B cell (primary cell): ENCODE measurements around the gene INTS15. TPM values are rescaled to one million over a fixed set of nuclear protein-coding genes. Genes with fewer than 3 reads are reported as not detected.

ENCODE experiments used
- ATAC-seq: fragments of 200-7000 bp; cut with Tn5 transposase; one replicate; pipeline ENCODE4 v1.10.0; 2021; ENCODE audit warnings: low read depth, mild to moderate bottlenecking, moderate number of reproducible peaks, moderate library complexity
- CTCF ChIA-PET: fragments of 350-600 bp; sonication (Branson Sonifier 250); formaldehyde crosslinking; loops from one replicate; lab custom pipeline; 2021; ENCODE audit warnings: antibody characterized with exemption, inconsistent platforms; lab: Charles Lee
- POLR2A ChIA-PET: fragments of 350-600 bp; sonication (Branson Sonifier 250); formaldehyde crosslinking; loops from one replicate; lab custom pipeline; 2021; ENCODE audit warnings: antibody characterized with exemption; lab: Charles Lee
- DNase-seq: peaks from one replicate; pipeline ENCODE4 v3.0.0; 2013
- H2AFZ ChIP-seq: 2 replicates; pipeline ENCODE4 v1.6.1; 2012; ENCODE audit warnings: mild to moderate bottlenecking, low read depth, low read length; ENCODE audit not compliant: insufficient read depth, poor library complexity, severe bottlenecking
- H3K27ac ChIP-seq, 2 donors: 1 replicate in 1 of 2; 2 replicates in 1 of 2; pipeline ENCODE4 v1.5.1; 2012 to 2013; ENCODE audit warnings: low read length in 2 of 2, mild to moderate bottlenecking in 2 of 2, moderate library complexity in 1 of 2
- H3K27me3 ChIP-seq, 4 experiments: fragments of 200-600 bp in 1 of 4; sonication (generic) in 1 of 4; replicated peaks in 1 of 4; 1 replicate in 2 of 4; 2 replicates in 2 of 4; pipeline versions ENCODE4 v1.6.1 to v1.7.0; 2013 to 2016; ENCODE audit warnings: low read length in 3 of 4, mild to moderate bottlenecking in 2 of 4, mixed read lengths in 1 of 4, moderate library complexity in 1 of 4; ENCODE audit not compliant: insufficient read depth in 4 of 4, control insufficient read depth in 3 of 4; ENCODE audit errors: control extremely low read depth in 1 of 4
- H3K36me3 ChIP-seq, 2 experiments: replicated peaks in 1 of 2; 1 replicate in 1 of 2; 2 replicates in 1 of 2; pipeline versions ENCODE4 v1.6.1 to v1.7.1; 2013; ENCODE audit warnings: low read length in 1 of 2; ENCODE audit not compliant: insufficient read depth in 2 of 2, control insufficient read depth in 1 of 2; ENCODE audit errors: control extremely low read depth in 1 of 2, extremely low read depth in 1 of 2
- H3K4me1 ChIP-seq, 2 donors: fragments of 200-600 bp in 1 of 2; sonication (generic) in 1 of 2; 1 replicate in 1 of 2; 2 replicates in 1 of 2; pipeline versions ENCODE4 v1.5.1 to v1.6.1; 2013 to 2017; ENCODE audit warnings: low read length in 2 of 2; ENCODE audit not compliant: control insufficient read depth in 2 of 2, insufficient read depth in 2 of 2
- H3K4me2 ChIP-seq: replicated peaks from 2 replicates; pipeline ENCODE3; 2012; ENCODE audit warnings: mild to moderate bottlenecking, low read depth, low read length; ENCODE audit not compliant: poor library complexity, severe bottlenecking
- H3K4me3 ChIP-seq, 5 experiments: fragments of 200-600 bp in 1 of 5; sonication (generic) in 1 of 5; 1 replicate in 3 of 5; 2 replicates in 2 of 5; pipeline versions ENCODE4 v1.5.1 to v1.7.0; 2011 to 2016; ENCODE audit warnings: low read length in 4 of 5, mild to moderate bottlenecking in 4 of 5, low read depth in 2 of 5, control low read depth in 1 of 5, moderate library complexity in 1 of 5; ENCODE audit not compliant: insufficient read depth in 1 of 5; ENCODE audit errors: control extremely low read depth in 1 of 5, extremely low read depth in 1 of 5
- H3K79me2 ChIP-seq: fragments of 200-600 bp; sonication (generic); one replicate; pipeline ENCODE4 v1.6.0; 2016; ENCODE audit warnings: low read length; ENCODE audit not compliant: control insufficient read depth, insufficient read depth
- H3K9ac ChIP-seq: fragments of 200-600 bp; sonication (generic); 2 replicates; pipeline ENCODE4 v1.6.1; 2017; ENCODE audit warnings: mild to moderate bottlenecking, low read length, moderate library complexity
- H3K9me3 ChIP-seq, 3 donors: one replicate each; pipeline versions ENCODE4 v1.6.1 to v1.7.1; 2013; ENCODE audit warnings: low read length in 2 of 3; ENCODE audit not compliant: control insufficient read depth in 2 of 3, insufficient read depth in 1 of 3; ENCODE audit errors: control extremely low read depth in 1 of 3
- H4K20me1 ChIP-seq: 2 replicates; pipeline ENCODE4 v1.6.0; 2012; ENCODE audit warnings: mild to moderate bottlenecking, low read length; ENCODE audit not compliant: insufficient read depth, control insufficient read depth, poor library complexity, severe bottlenecking
- H3K27ac Mint-ChIP-seq: one replicate; pipeline ENCODE4 v1.8.0; 2021; ENCODE audit warnings: mixed read lengths
- H3K27me3 Mint-ChIP-seq: one replicate; pipeline ENCODE4 v1.8.0; 2021; ENCODE audit warnings: mixed read lengths
- H3K4me1 Mint-ChIP-seq: one replicate; pipeline ENCODE4 v1.8.0; 2021; ENCODE audit warnings: mixed read lengths
- H3K4me3 Mint-ChIP-seq: one replicate; pipeline ENCODE4 v1.8.0; 2021; ENCODE audit warnings: mixed read lengths
- H3K9me3 Mint-ChIP-seq: one replicate; pipeline ENCODE4 v1.8.0; 2022; ENCODE audit warnings: mixed read lengths; ENCODE audit not compliant: insufficient read depth
- CTCF ChIP-seq: fragments of 200-600 bp; IDR thresholded peaks from one replicate; pipeline ENCODE4 v1.8.0; 2022; ENCODE audit warnings: antibody characterized with exemption, mild to moderate bottlenecking
- EZH2 ChIP-seq: IDR thresholded peaks from 2 replicates; pipeline ENCODE4 v1.6.1; 2012; ENCODE audit warnings: borderline replicate concordance, low read depth, mild to moderate bottlenecking, moderate library complexity, low read length; ENCODE audit not compliant: insufficient read depth, poor library complexity, severe bottlenecking
- WGBS: methylation state at CpG from one replicate; pipeline ENCODE4 v1.1.5; 2013; ENCODE audit warnings: missing lambda C conversion rate; ENCODE audit not compliant: insufficient coverage; 5-methylcytosine and 5-hydroxymethylcytosine counted together
- intact Hi-C: fragments of 100-400 bp; cut with micrococcal nuclease; formaldehyde crosslinking; loops from one replicate; pipeline ENCODE4 v1.10.0; 2022
- polyA plus RNA-seq: library from polyadenylated mRNA; depleted of rRNA; stranded (reverse); fragments of >200 nt; gene quantifications from 2 replicates; pipeline ENCODE4 v1.2.3, GENCODE V29; 2012
- total RNA-seq, 2 donors: library from RNA; stranded (reverse); fragments of 120-200 nt in 1 of 2; gene quantifications; 1 replicate in 1 of 2; 2 replicates in 1 of 2; pipeline versions ENCODE4 v1.2.3 to v1.2.4, GENCODE V29; 2013 to 2022

The INTS15 gene
- total and polyA plus RNA-seq, 2 donors (not counting 1 experiment from before 2014, with no cell fraction given), result 57.1 to 63.2 TPM

DNA sequence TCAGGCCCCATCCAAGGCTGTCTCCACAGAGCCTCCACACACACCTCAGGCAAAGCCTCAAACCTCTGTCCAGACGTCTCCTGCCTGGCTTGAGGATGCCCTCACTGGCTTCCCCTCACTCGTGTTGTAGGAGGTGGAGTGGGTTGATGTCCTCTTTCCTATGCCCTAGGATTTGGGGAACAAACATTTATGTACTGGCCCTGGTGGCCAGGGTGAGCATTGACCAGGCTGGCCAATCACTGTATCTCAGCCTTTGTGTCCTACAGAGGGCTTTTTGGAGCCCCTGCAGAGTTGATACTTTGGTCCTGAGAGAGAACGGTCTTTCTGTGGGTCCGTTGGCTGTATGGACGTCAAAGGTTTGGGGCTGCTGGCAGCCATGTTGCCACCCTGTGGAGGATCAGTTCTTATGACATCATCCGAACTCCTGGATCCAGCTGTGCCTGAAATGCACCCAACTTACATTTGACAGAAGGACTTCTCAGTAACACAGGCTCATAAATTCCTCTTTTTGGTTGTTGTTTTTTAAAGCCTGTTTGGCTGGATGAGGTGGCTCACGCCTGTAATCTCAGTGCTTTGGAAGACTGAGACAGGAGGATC, 36.3 kb upstream of the INTS15 start:
- H3K79me2 ChIP-seq, result no peaks in the 10 kb centered on the region
- no peak overlapping the region for H3K4me2 ChIP-seq
- Mint-ChIP-seq H3K4me3 (no peak overlapping the region), H3K4me1 (peaks cover 6% of the 10 kb centered on the region), H3K9me3 (no peaks in the 10 kb centered on the region), H3K27me3 (no peaks in the 10 kb centered on the region), H3K27ac (no peak overlapping the region)
- no peaks in the 10 kb centered on the region for H3K9me3 ChIP-seq
- CTCF ChIA-PET, result interaction anchor here (0.7 kb wide), 1 partner anchor 100 kb away, joined by 3 read pairs; no protein-coding TSS in a partner anchor
- ATAC-seq, result no peak
- intact Hi-C loops, result no loop called here
- H4K20me1 ChIP-seq, result no peaks in the 10 kb centered on the region
- H3K27ac ChIP-seq, result no peak overlapping the region
- H3K4me1 ChIP-seq, result peaks cover 3 to 11% of the 10 kb centered on the region in 2 donors
- POLR2A ChIA-PET, result no interaction called here
- WGBS, result 86% methylated on average over 6 of the region's 7 CpGs
- H2AFZ ChIP-seq, result no peak overlapping the region
- H3K9ac ChIP-seq, result no peak overlapping the region
- H3K4me3 ChIP-seq, result no peak overlapping the region
- no peaks in the 10 kb centered on the region for H3K27me3 ChIP-seq
- no peaks in the 10 kb centered on the region for H3K36me3 ChIP-seq
- TF ChIP-seq CTCF (no peak), EZH2 (no peak)
- DNase-seq, result no peak

DNA sequence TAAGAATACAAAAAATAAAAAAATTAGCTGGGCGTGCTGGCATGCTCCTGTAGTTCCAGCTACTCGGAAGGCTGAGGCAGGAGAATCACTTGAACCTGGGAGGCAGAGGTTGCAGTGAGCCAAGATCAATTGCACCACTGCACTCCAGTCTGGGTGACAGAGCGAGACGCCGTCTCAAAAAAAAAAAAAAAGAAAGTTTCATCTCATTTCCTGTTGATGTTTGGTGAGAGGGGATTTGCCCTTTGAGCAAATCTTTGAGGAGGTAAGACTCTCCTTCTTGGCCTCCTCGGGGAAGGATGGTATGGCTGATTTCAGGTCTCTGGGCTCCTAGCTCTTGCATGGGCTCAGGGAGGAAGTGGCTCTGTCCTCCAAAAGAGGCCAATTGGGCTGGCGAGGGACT, 35.0 kb upstream of the INTS15 start:
- WGBS, result 35% methylated on average over 7 of the region's 7 CpGs
- peaks cover 6% of the 10 kb centered on the region for H3K4me1 Mint-ChIP-seq

More for the DNA sequence above, 35.0 kb upstream of the INTS15 start:
- Mint-ChIP-seq H3K4me3 (peak overlapping the region; percentile 26), H3K9me3 (no peaks in the 10 kb centered on the region), H3K27me3 (peaks cover 3% of the 10 kb centered on the region), H3K27ac (peak overlapping the region; percentile 71)
- TF ChIP-seq CTCF, result no peak
- no peak for TF ChIP-seq EZH2
- Histone ChIP-seq H3K4me2 (peak overlapping the region; percentile 12), H3K4me1 (peaks cover 3 to 11% of the 10 kb centered on the region in 2 donors), H2AFZ (no peak overlapping the region), H3K9ac (no peak overlapping the region), H3K79me2 (no peaks in the 10 kb centered on the region), H3K36me3 (no peaks in the 10 kb centered on the region), H3K27ac (no peak overlapping the region), H3K27me3 (no peaks in the 10 kb centered on the region), H3K4me3 (no peak overlapping the region), H4K20me1 (no peaks in the 10 kb centered on the region), H3K9me3 (no peaks in the 10 kb centered on the region)
- no peak for DNase-seq
- POLR2A ChIA-PET, result no interaction called here
- CTCF ChIA-PET, result interaction anchor here (0.7 kb wide), 1 partner anchor 39 kb away, joined by 4 read pairs; no protein-coding TSS in a partner anchor
- ATAC-seq, result no peak
- intact Hi-C loops, result no loop called here
